ENCODE measurements around the gene PPARA.
"Not testable (repeated sequence)": the region's sequence is repeated elsewhere in the genome, so short reads cannot be mapped to it uniquely, and the experiment has no call there.

PPARA gene

DNA sequence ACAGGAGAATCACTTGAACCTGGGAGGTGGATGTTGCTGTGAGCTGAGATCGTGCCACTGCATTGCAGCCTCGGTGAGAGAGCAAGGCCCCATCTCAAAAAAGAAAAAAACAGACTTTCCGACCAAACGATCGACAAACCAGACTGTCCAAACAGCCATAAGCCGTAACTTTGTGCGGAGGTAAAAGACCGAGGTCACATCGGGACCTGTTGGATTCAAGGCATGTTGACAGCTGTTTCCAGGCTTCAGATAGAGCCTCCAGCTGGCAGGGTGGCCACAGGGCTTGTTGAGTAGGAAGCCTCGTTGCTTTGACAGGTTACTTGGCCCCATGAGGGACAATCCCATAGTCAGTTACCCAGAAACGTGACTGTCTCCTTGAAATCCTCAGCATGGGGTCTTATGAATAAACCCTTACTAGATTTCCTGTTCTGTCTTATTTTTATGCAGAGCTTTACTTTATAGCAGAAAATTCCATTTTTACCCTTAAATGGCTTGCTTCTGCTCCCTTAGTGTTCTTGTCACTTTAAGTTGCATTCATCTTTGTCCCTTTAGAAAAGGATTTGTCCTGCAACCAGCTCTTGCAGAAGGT, 22.3 kb downstream of the PPARA start:
- no peak for DNase-seq (ENCODE audit: low spot score)

GRCh38 chr22:46173152-46173551, 22.8 kb downstream of the PPARA start:
- no peak for DNase-seq (ENCODE audit: low spot score)

GRCh38 chr22:46175631-46176030, 25.3 kb downstream of the PPARA start:
- DNase-seq (ENCODE audit: low spot score), result no peak

- no peak for DNase-seq (ENCODE audit: low spot score)
Measured at GRCh38 chr22:46176508-46177003, 26.2 kb downstream of the PPARA start.

- DNase-seq (ENCODE audit: low spot score), result no peak
Measured at GRCh38 chr22:46178755-46179505, 28.6 kb downstream of the PPARA start.

DNA sequence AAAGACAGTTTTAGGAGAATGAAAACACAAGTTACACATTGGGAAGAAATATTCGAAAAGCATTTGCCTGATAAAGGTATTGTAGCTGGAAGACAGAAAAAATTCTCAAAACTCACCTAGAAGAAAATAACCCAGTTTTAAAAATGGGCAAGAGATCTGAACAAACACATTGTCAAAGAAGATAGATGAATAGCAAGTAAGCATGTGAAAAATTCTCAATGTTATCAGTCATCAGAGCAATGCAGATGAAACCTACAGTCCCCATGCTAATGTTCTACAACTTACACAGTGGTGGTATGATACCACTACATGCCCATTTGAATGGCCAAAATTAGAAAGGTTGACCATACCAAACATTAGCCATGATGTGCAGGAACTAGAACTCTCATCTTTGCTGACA, 29.4 kb downstream of the PPARA start:
- DNase-seq (ENCODE audit: low spot score), result no peak

DNA sequence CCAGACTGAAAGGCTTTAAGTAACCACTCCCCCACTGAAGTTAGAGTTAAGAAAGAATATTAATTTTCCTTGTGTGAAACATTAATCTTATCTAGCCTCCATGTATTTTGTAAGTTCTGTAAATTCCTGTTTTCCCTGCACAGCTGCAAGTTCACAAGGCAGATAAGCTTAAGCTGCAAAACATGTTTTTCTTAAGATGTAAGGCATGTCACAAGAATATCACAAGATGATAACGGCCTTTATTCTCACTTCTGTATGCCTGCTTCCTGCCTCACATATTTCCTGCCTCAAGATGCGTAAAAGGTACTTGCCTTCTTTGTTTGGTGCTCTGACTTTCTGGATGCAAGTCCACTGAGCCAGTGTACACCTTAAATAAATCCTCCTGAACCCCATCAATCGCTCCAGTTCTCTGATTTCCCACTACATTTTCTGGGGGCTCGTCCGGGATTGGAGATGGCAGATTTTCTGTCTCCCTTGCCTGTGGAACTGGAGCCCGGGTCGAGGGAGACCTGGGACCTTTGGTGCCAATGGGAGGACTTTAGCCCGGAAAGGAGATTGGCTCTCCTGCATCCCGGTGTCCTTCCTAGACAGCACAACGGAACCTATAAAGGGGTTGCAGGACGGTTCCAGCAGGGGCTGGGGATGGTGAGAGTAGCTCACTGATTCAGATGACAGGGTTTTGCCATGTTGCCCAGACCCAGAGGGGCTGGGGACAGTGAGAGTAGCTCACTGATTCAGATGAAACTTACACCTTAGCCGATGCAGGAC, 30.2 kb downstream of the PPARA start:
- no peak for DNase-seq (ENCODE audit: low spot score)

GRCh38 chr22:46183733-46184132, 33.4 kb downstream of the PPARA start:
- no peak for DNase-seq (ENCODE audit: low spot score)

GRCh38 chr22:46185283-46185682, 35.0 kb downstream of the PPARA start:
- DNase-seq (ENCODE audit: low spot score), result no peak

GRCh38 chr22:46187862-46188261, 37.5 kb downstream of the PPARA start:
- DNase-seq (ENCODE audit: low spot score), result no peak

DNA sequence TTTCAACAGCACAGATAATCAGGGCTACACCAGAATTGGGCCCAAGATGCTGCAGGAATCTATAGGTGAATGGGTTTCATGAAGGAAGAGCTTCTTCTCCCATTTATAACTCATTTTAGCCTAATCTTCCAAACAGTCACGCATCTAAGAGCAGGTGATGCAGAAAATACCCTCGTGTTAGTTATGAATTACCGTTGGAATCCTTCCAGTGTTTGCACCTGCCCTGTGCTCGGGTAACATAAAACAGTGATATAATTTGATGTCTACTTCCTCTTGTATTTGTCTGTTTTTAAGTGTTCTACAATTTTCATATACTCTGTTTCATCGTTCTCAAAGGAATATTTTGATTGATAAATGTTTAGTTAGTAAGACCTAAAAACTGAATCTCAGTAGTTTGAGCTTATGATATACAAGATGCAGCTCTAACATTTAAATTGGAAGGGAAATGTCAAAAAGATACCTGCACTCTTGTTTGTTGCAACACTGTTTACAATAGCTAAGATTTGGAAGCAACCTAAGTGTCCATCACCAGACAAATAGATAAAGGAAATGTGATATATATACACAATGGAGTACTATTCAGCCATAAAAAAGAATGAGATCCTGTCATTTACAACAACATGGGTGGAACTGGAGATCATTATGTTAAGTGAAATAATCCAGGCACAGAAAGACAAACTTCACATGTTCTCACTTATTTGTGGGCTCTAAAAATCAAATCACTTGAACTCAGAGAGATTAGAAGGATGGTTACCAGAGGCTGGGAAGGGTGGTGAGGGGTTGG, 42.1 kb downstream of the PPARA start:
- DNase-seq (ENCODE audit: low spot score), result no peak

DNA sequence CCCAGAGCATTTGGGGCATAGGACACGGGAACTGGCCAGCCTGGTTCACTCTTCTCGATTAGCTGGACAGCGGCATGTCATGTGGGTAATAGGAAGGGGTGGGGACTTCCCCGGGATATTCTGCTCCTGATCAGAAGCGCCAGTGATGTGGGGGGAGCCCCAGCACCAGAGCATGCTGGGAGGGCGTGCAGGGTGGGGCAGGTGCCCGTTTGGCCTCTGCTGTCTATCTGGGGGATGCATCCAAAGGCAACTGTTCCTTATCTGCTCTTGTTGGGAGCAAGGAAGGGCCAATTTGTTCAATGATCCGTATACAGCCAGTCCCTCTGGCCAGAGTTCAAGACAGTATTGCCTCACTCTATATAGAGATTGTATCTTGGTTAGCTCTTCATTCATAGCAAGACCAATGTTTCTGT, 43.6 kb downstream of the PPARA start:
- DNase-seq (ENCODE audit: low spot score), result no peak

DNA sequence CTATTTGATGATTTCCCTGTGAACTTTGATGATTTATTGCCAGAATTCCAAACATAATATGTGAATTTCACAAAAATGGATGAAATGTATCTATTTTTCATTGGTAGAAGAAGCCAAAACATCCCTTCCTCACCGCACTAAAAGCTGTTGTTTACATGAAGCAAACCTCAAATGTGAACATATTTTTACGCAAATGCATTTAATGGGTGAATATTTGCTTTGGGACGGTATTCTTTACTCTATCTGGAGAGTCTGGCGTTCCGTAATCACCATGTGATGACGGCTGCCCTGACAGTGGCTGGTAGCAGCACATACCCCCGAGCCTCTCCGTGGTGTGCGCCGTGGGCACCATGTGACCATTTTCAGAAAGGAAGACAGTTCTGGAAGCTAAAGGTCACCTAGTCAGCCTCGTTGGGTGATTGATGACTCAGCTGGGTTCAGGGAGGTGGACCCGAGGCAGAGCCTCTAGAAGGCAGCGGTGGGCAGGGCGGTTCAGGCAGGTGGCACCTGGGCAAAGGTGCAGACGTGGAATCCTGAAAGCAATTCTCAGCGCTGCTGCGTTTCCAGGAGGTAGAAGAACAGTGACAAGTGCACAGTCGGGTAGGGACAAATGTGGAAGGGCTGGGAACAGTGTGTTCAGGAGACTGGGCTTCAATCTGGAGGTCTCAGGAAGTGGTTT, 45.3 kb downstream of the PPARA start:
- no peak for DNase-seq (ENCODE audit: low spot score)

DNA sequence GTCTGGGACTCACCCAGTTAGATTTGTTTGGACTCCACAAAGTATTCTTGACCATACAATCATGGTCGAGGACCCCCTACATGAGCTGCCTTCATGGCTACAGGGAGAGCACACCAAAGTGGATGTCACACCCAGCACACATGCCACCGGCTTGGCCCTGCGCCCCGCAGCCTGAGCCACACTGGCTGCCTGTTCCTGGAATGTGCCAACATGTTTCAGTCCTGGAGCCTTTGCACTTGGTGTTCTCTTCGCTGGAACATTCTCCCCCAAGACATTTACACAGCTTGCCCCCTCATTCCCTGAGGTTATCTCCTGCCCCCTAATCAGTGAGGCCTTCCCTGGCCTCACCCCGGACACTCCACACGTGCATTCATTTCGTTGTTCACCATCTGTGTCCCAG, 46.0 kb downstream of the PPARA start:
- no peak for DNase-seq (ENCODE audit: low spot score)

GRCh38 chr22:46198274-46198673, 47.9 kb downstream of the PPARA start:
- no peak for DNase-seq (ENCODE audit: low spot score)

DNA sequence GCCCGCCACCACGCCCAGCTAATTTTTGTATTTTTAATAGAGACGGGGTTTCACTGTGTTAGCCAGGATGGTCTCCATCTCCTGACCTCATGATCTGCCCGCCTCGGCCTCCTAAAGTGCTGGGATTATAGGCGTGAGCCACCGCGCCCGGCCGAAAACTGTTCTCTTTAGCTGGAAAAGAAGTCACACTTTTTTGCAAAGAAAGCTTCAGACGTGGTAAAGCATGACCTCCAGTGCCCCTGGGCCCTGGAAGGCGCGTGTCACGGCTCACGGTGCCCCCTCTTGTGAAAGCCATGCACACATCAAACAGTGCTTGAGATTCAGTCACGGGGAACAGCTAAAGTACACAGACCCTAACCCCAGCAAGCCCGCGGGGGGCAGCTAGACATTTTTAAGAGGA, 48.5 kb downstream of the PPARA start:
- not testable (repeated sequence) for DNase-seq (ENCODE audit: low spot score)

GRCh38 chr22:46201059-46201757, 50.9 kb downstream of the PPARA start:
- no peak for DNase-seq (ENCODE audit: low spot score)

GRCh38 chr22:46202897-46203600, 52.7 kb downstream of the PPARA start:
- no peak for DNase-seq (ENCODE audit: low spot score)

DNA sequence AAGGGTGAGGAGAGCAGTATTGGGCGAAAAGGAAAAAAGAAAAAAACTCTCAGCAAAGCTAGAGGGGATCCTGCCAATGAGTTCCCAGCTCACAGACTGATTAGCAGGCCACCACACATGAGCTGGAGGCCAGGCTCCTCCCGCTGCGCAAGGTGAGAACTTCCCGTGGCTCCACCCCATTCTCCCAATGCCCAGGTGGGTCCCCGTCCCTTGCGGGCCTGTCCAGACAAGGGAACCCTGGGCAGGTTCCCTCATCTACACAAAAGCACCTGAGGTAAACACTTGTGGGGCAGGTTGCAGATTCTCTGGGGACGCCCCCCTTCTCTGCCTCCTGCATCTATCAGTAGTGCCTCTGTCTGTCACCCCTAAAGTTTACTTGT, 53.3 kb downstream of the PPARA start:
- no peak for DNase-seq (ENCODE audit: low spot score)

DNA sequence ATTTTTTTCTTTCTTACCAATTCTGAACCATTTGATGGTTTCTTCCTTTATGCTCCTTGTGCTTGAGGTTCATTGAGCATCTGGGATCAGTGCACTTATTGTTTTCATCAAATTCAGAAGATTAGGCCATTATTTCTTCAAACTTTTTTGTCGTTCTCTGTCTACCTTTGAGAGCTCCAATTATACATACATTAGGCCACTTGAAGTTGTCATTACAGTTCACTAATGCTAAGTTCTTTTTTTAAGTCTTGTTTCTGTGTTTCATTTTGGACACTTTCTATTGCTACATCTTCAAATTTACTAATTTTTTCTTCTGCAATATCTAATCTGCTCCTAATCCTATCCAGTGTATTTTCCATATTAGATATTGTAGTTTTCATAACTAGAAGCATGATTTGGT, 58.9 kb downstream of the PPARA start:
- no peak for DNase-seq (ENCODE audit: low spot score)
